Endothelial cell of umbilical vein (primary cell): ENCODE data around the gene SDHC.

ENCODE experiments used
- CTCF ChIP-seq, 2 donors: IDR thresholded peaks; 1 replicate in 1 of 2; 2 replicates in 1 of 2; pipeline ENCODE4 v1.5.1; 2011; ENCODE audit warnings: low read length in 2 of 2, mild to moderate bottlenecking in 2 of 2, moderate library complexity in 2 of 2, control low read depth in 1 of 2, inconsistent platforms in 1 of 2, low read depth in 1 of 2; ENCODE audit not compliant: insufficient read depth in 1 of 2; ENCODE audit errors: extremely low read depth in 1 of 2
- EZH2 ChIP-seq: IDR thresholded peaks from 2 replicates; pipeline ENCODE4 v1.6.1; 2012; ENCODE audit warnings: borderline replicate concordance, low read depth, mild to moderate bottlenecking, moderate library complexity, low read length, inconsistent platforms; ENCODE audit not compliant: severe bottlenecking
- MAX ChIP-seq: IDR thresholded peaks from 2 replicates; pipeline ENCODE4 v1.6.1; 2011; ENCODE audit not compliant: insufficient read depth, insufficient read length

- TF ChIP-seq CTCF (IDR thresholded peaks at IDR 0.05; ENCODE audit: extremely low read depth in 1 of 2, insufficient read depth in 1 of 2, low read depth in 1 of 2, low read length in 2 of 2): no peak
- no peak for TF ChIP-seq MAX
- no peak for TF ChIP-seq EZH2
Observed at GRCh38 chr1:161282991-161283390, 31.2 kb upstream of the SDHC start.
